Natural killer cell (primary cell): ENCODE results near the gene XXYLT1. TPM values are rescaled to one million over a fixed set of nuclear protein-coding genes. Genes with fewer than 3 reads are reported as not detected.

Experiments used
- ATAC-seq, 3 donors: fragments of 150-1000 bp in 2 of 3; fragments of 200-7000 bp in 1 of 3; cut with Tn5 transposase; 1 replicate in 1 of 3; 2 replicates in 2 of 3; pipeline ENCODE4 v1.10.0; 2021; ENCODE audit warnings: mild to moderate bottlenecking in 2 of 3, moderate library complexity in 2 of 3
- DNase-seq, 2 donors: peaks; one replicate each; pipeline versions ENCODE4 v3.0.0 to v3.0.0-alpha.2; 2013 to 2021; ENCODE audit warnings: mixed read lengths in 1 of 2
- H3K27ac ChIP-seq: one replicate; pipeline ENCODE4 v1.5.1; 2013; ENCODE audit warnings: mild to moderate bottlenecking, low read length
- H3K27me3 ChIP-seq: one replicate; pipeline ENCODE4 v1.6.1; 2013; ENCODE audit warnings: low read length; ENCODE audit not compliant: control insufficient read depth, insufficient read depth
- H3K36me3 ChIP-seq: one replicate; pipeline ENCODE4 v1.6.1; 2013; ENCODE audit warnings: low read length; ENCODE audit not compliant: control insufficient read depth, insufficient read depth
- H3K4me1 ChIP-seq: one replicate; pipeline ENCODE4 v1.6.1; 2013; ENCODE audit warnings: low read length; ENCODE audit not compliant: control insufficient read depth, insufficient read depth
- H3K4me3 ChIP-seq: one replicate; pipeline ENCODE4 v1.5.1; 2013; ENCODE audit warnings: low read length
- H3K9me3 ChIP-seq: one replicate; pipeline ENCODE4 v1.6.1; 2013; ENCODE audit warnings: low read length; ENCODE audit not compliant: control insufficient read depth, insufficient read depth
- H3K27ac Mint-ChIP-seq, 2 donors: one replicate each; pipeline ENCODE4 v1.8.0; 2022; ENCODE audit warnings: mild to moderate bottlenecking in 2 of 2, mixed read lengths in 2 of 2, moderate library complexity in 1 of 2
- H3K27me3 Mint-ChIP-seq, 2 donors: one replicate each; pipeline ENCODE4 v1.8.0; 2022; ENCODE audit warnings: low read depth in 2 of 2, mixed read lengths in 2 of 2
- H3K36me3 Mint-ChIP-seq: one replicate; pipeline ENCODE4 v1.8.0; 2022; ENCODE audit warnings: mixed read lengths
- H3K4me1 Mint-ChIP-seq, 2 donors: one replicate each; pipeline ENCODE4 v1.8.0; 2022; ENCODE audit warnings: mixed read lengths in 2 of 2
- H3K4me3 Mint-ChIP-seq: one replicate; pipeline ENCODE4 v1.8.0; 2022; ENCODE audit warnings: mild to moderate bottlenecking, moderate library complexity, mixed read lengths
- H3K9me3 Mint-ChIP-seq, 2 donors: one replicate each; pipeline ENCODE4 v1.8.0; 2022; ENCODE audit warnings: mixed read lengths in 2 of 2
- whole genome bisulfite sequencing: methylation state at CpG from one replicate; pipeline ENCODE4 v1.1.7; 2013; ENCODE audit warnings: missing lambda C conversion rate; ENCODE audit not compliant: insufficient coverage; 5-methylcytosine and 5-hydroxymethylcytosine counted together
- intact Hi-C: fragments of 100-400 bp; cut with micrococcal nuclease; formaldehyde crosslinking; loops from one replicate; pipeline ENCODE4 v1.14.2; 2022
- total RNA-seq, 4 donors: library from RNA; stranded (reverse); fragments of 120-200 nt in 1 of 4; gene quantifications; one replicate each; pipeline versions ENCODE4 v1.2.3 to v1.2.4, GENCODE V29; 2013 to 2022
- TF ChIP-seq, protein P1 (sequence below): fragments of 200-600 bp; IDR thresholded peaks from one replicate; pipeline ENCODE4 v1.8.0; 2022; ENCODE audit warnings: antibody characterized with exemption

The XXYLT1 gene
- total RNA-seq, 3 donors from 2014 or later (not counting 1 experiment from before 2014, with no cell fraction given), result 8.7 to 13.6 (median 10.2) TPM

DNA sequence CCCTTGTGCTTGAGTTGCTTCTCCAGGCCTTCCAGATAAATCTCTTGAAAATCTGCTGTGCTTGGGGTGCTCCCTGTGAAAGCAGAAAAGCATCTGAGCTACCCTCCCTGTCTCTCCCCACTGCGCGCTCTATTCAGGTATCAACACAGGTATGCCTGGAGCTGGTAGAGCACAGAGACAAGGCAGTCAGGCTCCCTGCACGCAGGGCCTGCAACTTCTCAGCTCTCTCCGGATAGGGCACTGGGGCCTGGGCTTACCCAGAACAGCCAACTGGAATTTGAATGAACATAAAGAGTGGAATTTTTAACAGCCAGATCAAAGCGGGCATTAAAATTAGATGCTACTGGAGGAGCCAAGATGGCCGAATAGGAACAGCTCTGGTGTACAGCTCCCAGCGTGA, 183.6 kb downstream of the XXYLT1 start:
- no peaks in the 10 kb centered on the region for H3K36me3 Mint-ChIP-seq
- no peak overlapping the region for H3K27ac ChIP-seq
- no peaks in the 10 kb centered on the region for H3K9me3 Mint-ChIP-seq
- ATAC-seq, result no peak
- H3K4me1 Mint-ChIP-seq, result peaks cover 0 to 4% of the 10 kb centered on the region in 2 donors
- no peaks in the 10 kb centered on the region for H3K27me3 Mint-ChIP-seq
- no peak overlapping the region for H3K4me3 ChIP-seq
- H3K27ac Mint-ChIP-seq, result no peak overlapping the region
- no peak for DNase-seq
- intact Hi-C loops, result no loop called here
- H3K4me3 Mint-ChIP-seq, result peak overlapping the region; percentile 57
- no peaks in the 10 kb centered on the region for H3K4me1 ChIP-seq
- WGBS, result 92% methylated on average over 7 of the region's 7 CpGs
- H3K27me3 ChIP-seq, result no peaks in the 10 kb centered on the region
- no peaks in the 10 kb centered on the region for H3K36me3 ChIP-seq
- TF ChIP-seq, protein P1, sequence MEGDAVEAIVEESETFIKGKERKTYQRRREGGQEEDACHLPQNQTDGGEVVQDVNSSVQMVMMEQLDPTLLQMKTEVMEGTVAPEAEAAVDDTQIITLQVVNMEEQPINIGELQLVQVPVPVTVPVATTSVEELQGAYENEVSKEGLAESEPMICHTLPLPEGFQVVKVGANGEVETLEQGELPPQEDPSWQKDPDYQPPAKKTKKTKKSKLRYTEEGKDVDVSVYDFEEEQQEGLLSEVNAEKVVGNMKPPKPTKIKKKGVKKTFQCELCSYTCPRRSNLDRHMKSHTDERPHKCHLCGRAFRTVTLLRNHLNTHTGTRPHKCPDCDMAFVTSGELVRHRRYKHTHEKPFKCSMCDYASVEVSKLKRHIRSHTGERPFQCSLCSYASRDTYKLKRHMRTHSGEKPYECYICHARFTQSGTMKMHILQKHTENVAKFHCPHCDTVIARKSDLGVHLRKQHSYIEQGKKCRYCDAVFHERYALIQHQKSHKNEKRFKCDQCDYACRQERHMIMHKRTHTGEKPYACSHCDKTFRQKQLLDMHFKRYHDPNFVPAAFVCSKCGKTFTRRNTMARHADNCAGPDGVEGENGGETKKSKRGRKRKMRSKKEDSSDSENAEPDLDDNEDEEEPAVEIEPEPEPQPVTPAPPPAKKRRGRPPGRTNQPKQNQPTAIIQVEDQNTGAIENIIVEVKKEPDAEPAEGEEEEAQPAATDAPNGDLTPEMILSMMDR, result no peak
- no peaks in the 10 kb centered on the region for H3K9me3 ChIP-seq

DNA sequence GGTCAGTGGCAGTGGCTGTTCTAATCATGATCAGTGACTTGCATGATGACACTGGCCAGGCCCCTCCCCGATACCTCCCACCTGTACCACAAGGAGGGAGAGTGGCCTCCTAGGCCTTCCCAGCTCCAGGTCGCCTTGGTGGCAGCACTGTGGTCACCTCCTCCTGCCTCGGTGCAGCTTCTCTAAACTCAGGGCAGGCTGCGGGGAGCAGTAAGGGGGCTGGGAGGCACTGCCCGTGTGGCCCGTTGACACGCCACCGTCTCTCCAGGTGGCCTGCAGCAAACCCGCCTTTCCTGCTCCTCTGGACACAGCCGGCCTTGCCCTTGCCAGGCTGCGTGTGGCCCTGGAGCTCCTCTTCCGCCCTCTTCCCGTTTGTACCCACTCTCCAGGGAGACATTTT, 184.1 kb downstream of the XXYLT1 start:
- no peaks in the 10 kb centered on the region for H3K36me3 Mint-ChIP-seq
- no peaks in the 10 kb centered on the region for H3K27me3 ChIP-seq
- H3K4me3 Mint-ChIP-seq, result no peak overlapping the region
- H3K4me1 ChIP-seq, result no peaks in the 10 kb centered on the region
- H3K9me3 Mint-ChIP-seq, result no peaks in the 10 kb centered on the region
- TF ChIP-seq, protein P1, result no peak
- H3K4me3 ChIP-seq, result no peak overlapping the region
- DNase-seq, result no peak
- WGBS, result 92% methylated on average over 13 of the region's 13 CpGs
- H3K4me1 Mint-ChIP-seq, result peaks cover 0 to 4% of the 10 kb centered on the region in 2 donors
- H3K27me3 Mint-ChIP-seq, result no peaks in the 10 kb centered on the region
- no peak for ATAC-seq
- no peak overlapping the region for H3K27ac ChIP-seq
- intact Hi-C loops, result no loop called here
- no peaks in the 10 kb centered on the region for H3K9me3 ChIP-seq
- H3K36me3 ChIP-seq, result no peaks in the 10 kb centered on the region
- H3K27ac Mint-ChIP-seq, result no peak overlapping the region

DNA sequence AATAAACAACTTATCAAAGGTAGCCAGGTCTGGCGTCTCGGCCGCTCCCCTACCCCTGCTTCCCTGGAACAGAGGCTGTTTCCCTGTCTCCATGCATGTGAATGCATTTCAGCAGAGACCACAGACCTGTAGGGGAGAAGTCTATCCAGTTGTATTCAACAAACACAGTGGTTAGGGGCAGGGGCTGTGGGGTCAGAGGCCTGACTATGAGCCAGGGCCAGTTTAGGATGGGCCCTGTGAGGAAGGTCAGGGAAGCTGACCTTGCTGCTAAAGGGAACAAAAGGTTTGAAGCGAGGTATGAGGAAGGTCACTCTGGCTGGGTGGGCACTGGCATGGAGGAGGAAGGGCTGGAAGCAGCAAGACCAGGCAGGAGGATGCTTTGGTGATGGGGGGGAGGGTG, 184.6 kb downstream of the XXYLT1 start:
- Histone ChIP-seq H3K9me3 (no peaks in the 10 kb centered on the region), H3K27me3 (no peaks in the 10 kb centered on the region), H3K36me3 (no peaks in the 10 kb centered on the region), H3K4me1 (no peaks in the 10 kb centered on the region), H3K4me3 (no peak overlapping the region), H3K27ac (no peak overlapping the region)
- no peaks in the 10 kb centered on the region for H3K36me3 Mint-ChIP-seq
- no peak overlapping the region for H3K4me3 Mint-ChIP-seq
- H3K27ac Mint-ChIP-seq, result no peak overlapping the region
- no peak for DNase-seq
- WGBS, result 93% methylated on average over 4 of the region's 4 CpGs
- no peak for ATAC-seq
- intact Hi-C loops, result no loop called here
- TF ChIP-seq, protein P1, result no peak
- H3K27me3 Mint-ChIP-seq, result no peaks in the 10 kb centered on the region
- H3K9me3 Mint-ChIP-seq, result no peaks in the 10 kb centered on the region
- peaks cover 0 to 4% of the 10 kb centered on the region in 2 donors for H3K4me1 Mint-ChIP-seq

DNA sequence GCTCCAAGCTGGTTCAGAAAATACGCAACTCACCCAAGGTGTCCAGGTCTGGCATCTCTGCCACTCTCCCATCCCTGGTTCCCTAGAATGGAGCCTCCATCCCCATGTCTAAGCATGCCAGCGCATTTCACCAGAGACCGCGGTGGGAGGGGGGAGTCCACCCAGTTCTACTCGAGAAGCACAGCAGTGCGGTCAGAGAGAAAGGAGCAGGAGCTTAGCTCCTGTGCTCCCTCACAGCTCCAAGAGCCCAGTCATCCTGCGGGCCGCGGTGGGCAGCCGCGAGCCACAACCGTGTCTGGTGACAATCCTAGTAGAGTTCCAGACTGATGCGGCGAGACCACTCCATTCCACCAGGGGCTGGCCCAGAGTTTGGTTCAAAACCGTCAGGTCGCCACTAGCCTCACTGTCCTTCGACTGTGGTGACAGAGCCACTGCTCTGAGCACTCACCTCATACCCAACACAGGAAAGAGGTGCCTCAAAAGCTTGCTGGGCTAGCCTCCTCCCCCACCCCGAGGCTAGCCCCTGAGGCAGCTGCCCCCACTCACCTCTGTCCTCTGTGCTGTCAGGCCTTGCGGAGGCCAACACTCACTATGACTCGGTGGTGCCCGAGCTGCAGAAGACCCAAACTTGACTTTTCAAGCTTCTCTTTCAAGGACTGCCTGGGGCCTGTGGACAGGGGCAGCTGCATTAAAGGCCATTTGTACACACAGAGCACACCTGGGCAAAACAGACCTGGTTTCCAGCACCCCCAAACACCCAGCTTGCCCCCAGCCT, 185.4 kb downstream of the XXYLT1 start:
- H3K4me1 Mint-ChIP-seq, result peaks cover 0 to 4% of the 10 kb centered on the region in 2 donors
- ATAC-seq (no peak), DNase-seq (no peak)
- no peaks in the 10 kb centered on the region for H3K27me3 Mint-ChIP-seq
- Histone ChIP-seq H3K27ac (no peak overlapping the region), H3K27me3 (no peaks in the 10 kb centered on the region), H3K9me3 (no peaks in the 10 kb centered on the region), H3K36me3 (no peaks in the 10 kb centered on the region), H3K4me3 (no peak overlapping the region), H3K4me1 (no peaks in the 10 kb centered on the region)
- no peaks in the 10 kb centered on the region for H3K9me3 Mint-ChIP-seq
- TF ChIP-seq, protein P1, result no peak
- H3K27ac Mint-ChIP-seq, result no peak overlapping the region
- intact Hi-C loops, result no loop called here
- no peak overlapping the region for H3K4me3 Mint-ChIP-seq
- 95% methylated on average over 21 of the region's 21 CpGs for WGBS
- H3K36me3 Mint-ChIP-seq, result no peaks in the 10 kb centered on the region
